HepG2 (cell line): ENCODE measurements around the gene NMNAT3. TPM values are rescaled to one million over a fixed set of nuclear protein-coding genes. Genes with fewer than 3 reads are reported as not detected.

Experiments used
- ATAC-seq: fragments of 200-7000 bp; cut with Tn5 transposase; 3 replicates; pipeline ENCODE4 v1.9.1; 2020; ENCODE audit warnings: mild to moderate bottlenecking, moderate library complexity
- BruUV-seq: library from RNA; stranded (reverse); fragments of 400-500 nt; replicated peaks from 2 replicates; lab custom pipeline; 2021; lab: Mats Ljungman, UMichigan
- CTCF ChIA-PET: fragments of 300-600 bp; formaldehyde crosslinking; extraction: SDS; loops from one replicate; lab custom pipeline; 2021; ENCODE audit warnings: low total read pairs, inconsistent platforms, low intra/inter-chr PET ratio; lab: Yijun Ruan, JAX
- POLR2A ChIA-PET: fragments of 350-600 bp; sonication (Branson Sonifier 250); formaldehyde crosslinking; loops from one replicate; lab custom pipeline; 2020; ENCODE audit warnings: antibody characterized with exemption, inconsistent platforms; lab: Yijun Ruan, JAX
- DNase-seq: peaks from one replicate; pipeline ENCODE4 v3.0.0-alpha.2; 2015; ENCODE audit warnings: low spot score
- FAIRE-seq: peaks from 3 replicates; lab custom pipeline; 2011; peaks lifted over from hg19 to GRCh38; lab: Jason Lieb, UNC
- H2AFZ ChIP-seq: one replicate; pipeline ENCODE4 v1.6.1; 2011; ENCODE audit warnings: low read length, inconsistent platforms
- H3K27ac ChIP-seq: fragments of 300-600 bp; 3 replicates; pipeline ENCODE4 v1.8.0; 2011; ENCODE audit warnings: mixed run types, mild to moderate bottlenecking, mixed read lengths, low read length, inconsistent platforms; ENCODE audit not compliant: insufficient read depth; ENCODE audit errors: extremely low read length
- H3K27me3 ChIP-seq, 2 experiments: fragments of 200-600 bp in 1 of 2; 2 replicates in 1 of 2; 3 replicates in 1 of 2; pipeline versions ENCODE4 v1.6.0 to v1.8.0; 2011; ENCODE audit warnings: low read length in 2 of 2, mild to moderate bottlenecking in 2 of 2, moderate library complexity in 2 of 2, inconsistent platforms in 1 of 2; ENCODE audit not compliant: insufficient read depth in 2 of 2, control insufficient read depth in 1 of 2
- H3K36me3 ChIP-seq, 2 experiments: fragments of 200-600 bp in 1 of 2; replicated peaks in 1 of 2; 2 replicates in 1 of 2; 3 replicates in 1 of 2; pipeline versions ENCODE4 v1.5.1 to v1.8.0; 2011; ENCODE audit warnings: low read length in 2 of 2, inconsistent platforms in 1 of 2; ENCODE audit not compliant: insufficient read depth in 2 of 2, control insufficient read depth in 1 of 2
- H3K4me1 ChIP-seq: 2 replicates; pipeline ENCODE4 v1.5.1; 2012; ENCODE audit warnings: low read length, inconsistent platforms; ENCODE audit not compliant: insufficient read depth
- H3K4me2 ChIP-seq: 2 replicates; pipeline ENCODE4 v1.6.0; 2011; ENCODE audit warnings: low read depth, low read length, inconsistent platforms
- H3K4me3 ChIP-seq, 3 experiments: fragments of 200-600 bp in 1 of 3; sonication (generic), shearing (Covaris generic) in 1 of 3; replicated peaks in 1 of 3; 2 replicates each; pipeline ENCODE4 v1.5.1; 2011 to 2016; ENCODE audit warnings: low read length in 3 of 3, inconsistent platforms in 2 of 3, low read depth in 2 of 3, mild to moderate bottlenecking in 2 of 3, control low read depth in 1 of 3, mixed read lengths in 1 of 3; ENCODE audit not compliant: insufficient read depth in 1 of 3
- H3K79me2 ChIP-seq: one replicate; pipeline ENCODE4 v1.6.1; 2011; ENCODE audit warnings: low read length, inconsistent platforms; ENCODE audit not compliant: insufficient read depth
- H3K9ac ChIP-seq: 2 replicates; pipeline ENCODE4 v1.6.0; 2011; ENCODE audit warnings: mild to moderate bottlenecking, low read depth, low read length, inconsistent platforms; ENCODE audit not compliant: insufficient read depth
- H3K9me3 ChIP-seq: 2 replicates; pipeline ENCODE4 v1.5.1; 2012; ENCODE audit warnings: mild to moderate bottlenecking, low read length
- H4K20me1 ChIP-seq: 2 replicates; pipeline ENCODE4 v1.6.0; 2011; ENCODE audit warnings: inconsistent platforms, mild to moderate bottlenecking, low read length, moderate library complexity; ENCODE audit not compliant: insufficient read depth
- BRD4 ChIP-seq: sonication (generic); formaldehyde crosslinking; IDR thresholded peaks from 2 replicates; pipeline ENCODE4 v1.4.0; 2020; ENCODE audit warnings: missing genetic modification reagents
- FOSL1 ChIP-seq: sonication (generic); formaldehyde crosslinking; IDR thresholded peaks from 2 replicates; pipeline ENCODE4 v1.9.0; 2021; ENCODE audit warnings: missing genetic modification reagents, borderline replicate concordance
- FOXO4 ChIP-seq: sonication (generic); formaldehyde crosslinking; conservative IDR thresholded peaks from 2 replicates; pipeline ENCODE4 v1.8.1; 2023; ENCODE audit warnings: missing genetic modification reagents
- GABPB1 ChIP-seq: IDR thresholded peaks from 2 replicates; pipeline ENCODE4 v1.6.1; 2016; ENCODE audit warnings: mild to moderate bottlenecking, missing genetic modification reagents, moderate library complexity, missing compliant biosample characterization
- KLF6 ChIP-seq: IDR thresholded peaks from 2 replicates; pipeline ENCODE4 v1.8.0; 2016; ENCODE audit warnings: missing biosample characterization, missing genetic modification reagents
- MTA3 ChIP-seq: sonication (generic); formaldehyde crosslinking; IDR thresholded peaks from 2 replicates; pipeline ENCODE4 v1.4.0; 2020; ENCODE audit warnings: missing genetic modification reagents
- NONO ChIP-seq, 2 experiments: fragments of 450-650 bp in 1 of 2; sonication (generic) in 1 of 2; formaldehyde crosslinking in 1 of 2; IDR thresholded peaks in 1 of 2; conservative IDR thresholded peaks in 1 of 2; 2 replicates each; pipeline versions ENCODE4 v1.6.1 to v1.8.0; 2017 to 2022; ENCODE audit warnings: mild to moderate bottlenecking in 1 of 2, missing genetic modification reagents in 1 of 2, moderate library complexity in 1 of 2
- NR1H2 ChIP-seq: sonication (generic); formaldehyde crosslinking; IDR thresholded peaks from 2 replicates; pipeline ENCODE4 v1.8.1; 2022; ENCODE audit warnings: low read depth, missing genetic modification reagents, borderline replicate concordance
- ONECUT2 ChIP-seq: sonication (generic); formaldehyde crosslinking; IDR thresholded peaks from 2 replicates; pipeline ENCODE4 v1.4.0; 2020; ENCODE audit warnings: missing genetic modification reagents
- REL ChIP-seq: sonication (generic); formaldehyde crosslinking; conservative IDR thresholded peaks from 2 replicates; pipeline ENCODE4 v1.8.0; 2022; ENCODE audit warnings: mild to moderate bottlenecking, missing genetic modification reagents, moderate library complexity
- SMARCC2 ChIP-seq: fragments of 450-650 bp; IDR thresholded peaks from 2 replicates; pipeline ENCODE4 v1.6.1; 2017; ENCODE audit warnings: antibody characterized with exemption, mild to moderate bottlenecking
- TARDBP ChIP-seq: sonication (generic); formaldehyde crosslinking; IDR thresholded peaks from 2 replicates; pipeline ENCODE4 v1.8.0; 2022; ENCODE audit warnings: mild to moderate bottlenecking, missing genetic modification reagents
- ZBTB20 ChIP-seq: sonication (generic); formaldehyde crosslinking; IDR thresholded peaks from 2 replicates; pipeline ENCODE4 v1.8.1; 2023; ENCODE audit warnings: missing genetic modification reagents, low read depth, mild to moderate bottlenecking, borderline replicate concordance
- ZNF329 ChIP-seq: sonication (generic); formaldehyde crosslinking; IDR thresholded peaks from 2 replicates; pipeline ENCODE4 v1.9.0; 2021; ENCODE audit warnings: low read depth, mild to moderate bottlenecking, missing genetic modification reagents
- ZNF468 ChIP-seq: sonication (generic); formaldehyde crosslinking; IDR thresholded peaks from 2 replicates; pipeline ENCODE4 v1.8.0; 2022; ENCODE audit warnings: mild to moderate bottlenecking, moderate library complexity, missing genetic modification reagents
- ZNF510 ChIP-seq: sonication (generic); formaldehyde crosslinking; IDR thresholded peaks from 2 replicates; pipeline ENCODE4 v1.4.0; 2020; ENCODE audit warnings: low read depth, mild to moderate bottlenecking, missing genetic modification reagents
- ZNF558 ChIP-seq: sonication (generic); formaldehyde crosslinking; IDR thresholded peaks from 2 replicates; pipeline ENCODE4 v1.9.0; 2022; ENCODE audit warnings: mild to moderate bottlenecking, missing genetic modification reagents, borderline replicate concordance
- ZSCAN25 ChIP-seq: sonication (generic); formaldehyde crosslinking; IDR thresholded peaks from 2 replicates; pipeline ENCODE4 v1.8.0; 2022; ENCODE audit warnings: mild to moderate bottlenecking, missing genetic modification reagents
- WGBS: methylation state at CpG from one replicate; pipeline ENCODE4 v1.1.6; 2017; ENCODE audit warnings: low lambda C conversion rate; 5-methylcytosine and 5-hydroxymethylcytosine counted together
- in situ Hi-C: cut with HindIII; loops from 2 replicates; pipeline ENCODE4 v1.10.0; 2017; ENCODE audit warnings: low pct_unique_long_range_greater_than_20kb; ENCODE audit not compliant: extremely low pct_ligation_motif_present
- intact Hi-C: fragments of 100-400 bp; cut with micrococcal nuclease; formaldehyde crosslinking; loops from one replicate; pipeline ENCODE4 v1.10.0; 2022; ENCODE audit not compliant: unreplicated experiment
- polyA plus RNA-seq, 8 experiments: library from polyadenylated mRNA; depleted of rRNA in 3 of 8; stranded (reverse) in 7 of 8; unstranded in 1 of 8; fragments of >200 nt; fragmentation: Illumina TruSeq in 4 of 8; extraction: Trizol in 4 of 8; gene quantifications; 2 replicates each; pipeline versions ENCODE4 v1.2.1 to v1.2.3, GENCODE V29; 2011 to 2016; ENCODE audit warnings: low read depth in 4 of 8, missing spikeins in 1 of 8, mixed read lengths in 1 of 8; ENCODE audit not compliant: insufficient read depth in 1 of 8
- total RNA-seq, 5 experiments: library from RNA; depleted of rRNA; stranded (reverse); fragments of >200 nt; fragmentation: Illumina TruSeq; extraction: Trizol; gene quantifications; 2 replicates each; pipeline ENCODE4 v1.2.3, GENCODE V29; 2016; ENCODE audit warnings: low read depth in 1 of 5
- TF ChIP-seq, protein P1 (sequence below): sonication (generic); formaldehyde crosslinking; IDR thresholded peaks from 2 replicates; pipeline ENCODE4 v1.5.1; 2020; ENCODE audit warnings: missing genetic modification reagents, mild to moderate bottlenecking, borderline replicate concordance

NMNAT3 gene
- total and polyA plus RNA-seq, 2 of the 13 experiments (the other 11 are each of a cell fraction or from before 2014, with no cell fraction given): 6.1 to 7.0 TPM

GRCh38 chr3:139607257-139608107 is 70.3 kb downstream of the NMNAT3 start:
- POLR2A ChIA-PET: no interaction called here
- no TSS peak for BruUV-seq
- H3K4me3 ChIP-seq: no peak overlapping the region
- H2AFZ ChIP-seq: no peak overlapping the region
- H3K36me3 ChIP-seq: no peaks in the 10 kb centered on the region
- TF ChIP-seq ZNF510 (no peak), ZNF468 (CRISPR knock-in tag) (no peak), NR1H2 (CRISPR knock-in tag) (no peak), ZSCAN25 (no peak), GABPB1 (no peak), ONECUT2 (no peak), BRD4 (CRISPR knock-in tag) (no peak), ZBTB20 (no peak), NONO (IDR thresholded peaks at IDR 0.05) (no peak), NONO (CRISPR knock-in tag; conservative IDR thresholded peaks at IDR 0.05) (no peak), TARDBP (CRISPR knock-in tag) (no peak), ZNF558 (CRISPR knock-in tag) (no peak), FOXO4 (CRISPR knock-in tag) (no peak), KLF6 (CRISPR knock-in tag) (no peak), SMARCC2 (no peak), ZNF329 (no peak), MTA3 (CRISPR knock-in tag) (no peak), REL (CRISPR knock-in tag) (no peak), FOSL1 (CRISPR knock-in tag) (no peak)
- TF ChIP-seq, protein P1, sequence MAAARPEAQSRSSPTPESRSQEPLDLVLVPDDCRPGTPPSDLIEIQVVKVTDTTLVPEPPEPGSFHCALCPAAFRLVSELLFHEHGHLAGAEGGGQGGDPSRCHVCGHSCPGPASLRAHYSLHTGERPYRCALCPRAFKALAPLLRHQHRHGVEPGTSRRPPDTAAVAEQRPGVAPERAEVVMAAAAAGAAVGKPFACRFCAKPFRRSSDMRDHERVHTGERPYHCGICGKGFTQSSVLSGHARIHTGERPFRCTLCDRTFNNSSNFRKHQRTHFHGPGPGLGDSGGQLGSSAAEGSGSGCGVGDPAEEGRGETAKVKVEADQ (CRISPR knock-in tag): no peak
- no peak overlapping the region for H3K9ac ChIP-seq
- FAIRE-seq (no peak), DNase-seq (no peak), ATAC-seq (no peak)
- 55% methylated on average over 2 of the region's 2 CpGs for WGBS
- intact Hi-C loops: no loop called here
- in situ Hi-C loops: no loop called here
- CTCF ChIA-PET: no interaction called here
- no peak overlapping the region for H3K27ac ChIP-seq
- no peaks in the 10 kb centered on the region for H3K27me3 ChIP-seq
- no peaks in the 10 kb centered on the region for H4K20me1 ChIP-seq
- H3K4me1 ChIP-seq: no peaks in the 10 kb centered on the region
- H3K9me3 ChIP-seq: no peaks in the 10 kb centered on the region
- H3K4me2 ChIP-seq: no peak overlapping the region
- no peaks in the 10 kb centered on the region for H3K79me2 ChIP-seq
